ENCODE results near the gene TBL1Y.

TBL1Y gene

GRCh38 chrY:7085606-7086005 is 175.1 kb downstream of the TBL1Y start:
- no peak for DNase-seq (ENCODE audit: low read depth)

- DNase-seq (ENCODE audit: low read depth) = no peak
Observed at GRCh38 chrY:7092836-7093235, 182.3 kb downstream of the TBL1Y start.

- DNase-seq (ENCODE audit: low read depth) = no peak
Observed at GRCh38 chrY:7094365-7094764, 183.9 kb downstream of the TBL1Y start.

- no peak for DNase-seq (ENCODE audit: low read depth)
Observed at GRCh38 chrY:7097021-7097420, 186.5 kb downstream of the TBL1Y start.

GRCh38 chrY:7099742-7100141 is 189.2 kb downstream of the TBL1Y start:
- no peak for DNase-seq (ENCODE audit: low read depth)

- DNase-seq (ENCODE audit: low read depth) = no peak
Observed at GRCh38 chrY:7102680-7103079, 192.2 kb downstream of the TBL1Y start.

GRCh38 chrY:7107179-7107578 is 196.7 kb downstream of the TBL1Y start:
- DNase-seq (ENCODE audit: low read depth) = no peak

- no peak for DNase-seq (ENCODE audit: low read depth)
Observed at GRCh38 chrY:7110086-7110485, 199.6 kb downstream of the TBL1Y start.

- no peak for DNase-seq (ENCODE audit: low read depth)
Observed at GRCh38 chrY:7115871-7116270, 205.4 kb downstream of the TBL1Y start.

- DNase-seq (ENCODE audit: low read depth) = no peak
Observed at GRCh38 chrY:7122202-7122601, 211.7 kb downstream of the TBL1Y start.

- DNase-seq (ENCODE audit: low read depth) = no peak
Observed at GRCh38 chrY:7125136-7126056, 214.9 kb downstream of the TBL1Y start.

- DNase-seq (ENCODE audit: low read depth) = no peak
Observed at GRCh38 chrY:7128211-7128610, 217.7 kb downstream of the TBL1Y start.

All from iris pigment epithelial cell (primary cell).